Activated T-helper 9 cell treated with anti-CD3 and anti-CD28 coated beads, Interleukin-2, amount 50 U/mL, for 16 hours (primary cell): Measurements from ENCODE around the gene ADARB1.

ENCODE experiments used
- DNase-seq: peaks from one replicate; pipeline ENCODE4 v3.0.0-alpha.2; 2020; ENCODE audit warnings: low read depth

The ADARB1 gene

GRCh38 chr21:45095505-45095904 lies 21.1 kb downstream of the ADARB1 start:
- no peak for DNase-seq

GRCh38 chr21:45096217-45096616 lies 21.8 kb downstream of the ADARB1 start:
- no peak for DNase-seq

GRCh38 chr21:45097827-45098387 lies 23.5 kb downstream of the ADARB1 start:
- no peak for DNase-seq

GRCh38 chr21:45098867-45099266 lies 24.5 kb downstream of the ADARB1 start:
- DNase-seq: no peak

- DNase-seq: no peak
Observed at GRCh38 chr21:45099571-45099970, 25.2 kb downstream of the ADARB1 start.

- no peak for DNase-seq
Observed at GRCh38 chr21:45100866-45101265, 26.5 kb downstream of the ADARB1 start.

GRCh38 chr21:45102391-45102932 lies 28.1 kb downstream of the ADARB1 start:
- no peak for DNase-seq

- no peak for DNase-seq
Observed at GRCh38 chr21:45103971-45104520, 29.7 kb downstream of the ADARB1 start.

GRCh38 chr21:45104560-45104959 lies 30.2 kb downstream of the ADARB1 start:
- no peak for DNase-seq

- DNase-seq: no peak
Observed at GRCh38 chr21:45105906-45106485, 31.6 kb downstream of the ADARB1 start.

GRCh38 chr21:45108034-45108790 lies 33.8 kb downstream of the ADARB1 start:
- no peak for DNase-seq

GRCh38 chr21:45108808-45109781 lies 34.7 kb downstream of the ADARB1 start:
- no peak for DNase-seq

GRCh38 chr21:45109831-45110492 lies 35.6 kb downstream of the ADARB1 start:
- DNase-seq: no peak

- DNase-seq: no peak
Observed at GRCh38 chr21:45110873-45111624, 36.7 kb downstream of the ADARB1 start.

- DNase-seq: no peak
Observed at GRCh38 chr21:45111703-45112102, 37.3 kb downstream of the ADARB1 start.

- DNase-seq: no peak
Observed at GRCh38 chr21:45112371-45112770, 38.0 kb downstream of the ADARB1 start.

GRCh38 chr21:45113543-45113942 lies 39.2 kb downstream of the ADARB1 start:
- no peak for DNase-seq

- no peak for DNase-seq
Observed at GRCh38 chr21:45114072-45114471, 39.7 kb downstream of the ADARB1 start.

- no peak for DNase-seq
Observed at GRCh38 chr21:45114475-45114874, 40.1 kb downstream of the ADARB1 start.

- DNase-seq: no peak
Observed at GRCh38 chr21:45115141-45115540, 40.8 kb downstream of the ADARB1 start.
